NCI-H2171 treated with DMSO at 0.1 percent for 48 hours (cell line): ENCODE results near the gene ITGB2.
A peak's percentile ranks its signal among the peaks of the same experiment; 100 is the strongest.
"Not testable (repeated sequence)": the region's sequence is repeated elsewhere in the genome, so short reads cannot be mapped to it uniquely, and the experiment has no call there.

Source experiments
- DNase-seq: peaks from one replicate; lab custom pipeline; 2025; lab: John Stamatoyannopoulos, UW

ITGB2 gene

GRCh38 chr21:44926331-44927101 lies 5.8 kb upstream of the ITGB2 start:
- no peak for DNase-seq

- DNase-seq: no peak
These were observed 4.7 kb upstream of the ITGB2 start for GRCh38 chr21:44925378-44925755.

GRCh38 chr21:44924606-44925377 lies 4.1 kb upstream of the ITGB2 start:
- DNase-seq: no peak

GRCh38 chr21:44923480-44924084 lies 2.9 kb upstream of the ITGB2 start:
- no peak for DNase-seq

DNA sequence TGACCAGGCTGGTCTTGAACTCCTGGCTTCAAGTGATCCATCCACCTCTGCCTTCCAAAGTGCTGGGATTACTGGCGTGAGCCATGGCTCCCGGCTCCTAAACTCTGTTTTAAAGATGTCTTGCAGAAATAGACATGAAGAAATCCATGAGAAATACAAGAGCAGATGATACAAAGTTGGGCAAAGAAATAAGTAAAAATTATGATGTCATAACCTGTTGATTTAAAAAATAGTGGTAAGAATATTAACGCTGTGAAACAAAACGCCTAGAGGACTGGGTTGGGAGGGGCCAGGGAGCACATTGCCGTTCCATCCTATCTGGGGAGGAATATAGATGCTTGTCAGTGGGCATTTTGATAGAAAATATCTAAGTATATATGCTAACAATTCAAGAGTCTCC lies 1.2 kb upstream of the ITGB2 start:
- DNase-seq: no peak

DNA sequence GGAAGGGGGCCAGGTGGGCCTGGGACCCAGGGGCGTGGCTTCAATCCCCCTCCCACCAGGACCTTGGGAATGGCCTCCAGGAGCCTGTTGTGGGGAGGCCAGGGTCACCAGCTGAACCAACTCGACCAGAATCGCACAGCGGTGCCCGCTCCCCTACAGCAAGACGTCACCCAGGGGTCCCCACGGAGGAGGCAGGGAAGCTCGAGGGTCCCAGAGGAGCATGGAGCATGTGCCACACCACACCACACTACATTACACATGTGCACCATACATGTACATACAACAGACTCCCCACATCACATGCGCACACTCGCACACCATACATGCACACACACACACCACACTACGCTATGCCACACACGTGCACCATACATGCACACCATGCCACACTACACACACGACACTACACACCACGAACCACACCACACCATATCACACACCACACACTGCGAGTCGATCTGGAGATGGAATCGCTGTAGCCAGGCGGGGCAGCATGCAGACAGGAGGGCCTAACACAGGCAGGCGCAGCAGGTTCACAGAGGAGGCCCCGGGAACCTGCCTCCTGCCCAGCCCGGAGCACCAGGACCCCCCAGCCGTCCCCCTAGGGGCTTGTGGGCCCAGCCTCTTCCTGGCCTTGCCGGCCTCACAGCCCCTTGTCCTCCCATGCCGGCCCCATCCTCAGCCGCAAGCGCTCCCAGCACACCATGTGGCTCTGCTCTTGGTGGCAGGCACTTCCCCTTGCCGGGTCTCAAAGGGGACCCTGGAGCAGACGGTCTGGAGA lies 596 bp downstream of the ITGB2 start:
- DNase-seq: no peak

- no peak for DNase-seq
These were observed 1.4 kb downstream of the ITGB2 start for GRCh38 chr21:44919111-44919912.

GRCh38 chr21:44918581-44919033 lies 2.1 kb downstream of the ITGB2 start:
- DNase-seq: no peak

GRCh38 chr21:44918107-44918470 lies 2.6 kb downstream of the ITGB2 start:
- DNase-seq: no peak

DNA sequence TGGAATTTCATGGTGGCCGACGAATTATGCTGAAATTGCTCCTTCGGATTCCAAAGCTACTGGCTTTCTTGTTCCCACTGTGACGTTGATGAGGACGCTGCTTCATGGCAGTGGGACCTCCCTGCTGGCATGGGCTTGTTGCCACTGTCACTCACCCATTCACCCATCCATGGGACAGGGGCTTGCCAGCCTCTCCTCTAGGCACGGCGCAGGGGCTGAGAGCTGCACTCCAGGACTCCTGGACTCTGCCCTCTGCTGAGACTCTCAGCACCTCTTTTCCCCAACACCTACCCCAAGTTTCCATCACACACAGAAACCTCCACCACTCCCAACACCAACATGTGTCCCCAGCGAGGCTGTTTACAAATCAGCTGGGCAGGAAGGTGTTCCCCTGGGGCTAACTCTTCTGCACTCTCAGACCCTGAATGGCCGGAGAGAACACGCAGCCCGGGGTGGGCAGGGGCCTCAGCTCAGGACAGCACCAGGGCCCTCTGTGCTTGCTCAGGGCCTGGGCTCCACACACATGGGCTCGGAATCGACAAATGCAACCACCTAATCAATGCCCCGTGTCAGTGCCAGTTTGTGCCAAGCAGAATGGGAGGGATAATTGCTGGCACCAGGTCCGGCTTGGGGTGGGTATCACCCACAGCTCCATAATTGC lies 3.1 kb downstream of the ITGB2 start:
- no peak for DNase-seq

- DNase-seq: no peak
These were observed 3.7 kb downstream of the ITGB2 start for GRCh38 chr21:44916965-44917364.

DNA sequence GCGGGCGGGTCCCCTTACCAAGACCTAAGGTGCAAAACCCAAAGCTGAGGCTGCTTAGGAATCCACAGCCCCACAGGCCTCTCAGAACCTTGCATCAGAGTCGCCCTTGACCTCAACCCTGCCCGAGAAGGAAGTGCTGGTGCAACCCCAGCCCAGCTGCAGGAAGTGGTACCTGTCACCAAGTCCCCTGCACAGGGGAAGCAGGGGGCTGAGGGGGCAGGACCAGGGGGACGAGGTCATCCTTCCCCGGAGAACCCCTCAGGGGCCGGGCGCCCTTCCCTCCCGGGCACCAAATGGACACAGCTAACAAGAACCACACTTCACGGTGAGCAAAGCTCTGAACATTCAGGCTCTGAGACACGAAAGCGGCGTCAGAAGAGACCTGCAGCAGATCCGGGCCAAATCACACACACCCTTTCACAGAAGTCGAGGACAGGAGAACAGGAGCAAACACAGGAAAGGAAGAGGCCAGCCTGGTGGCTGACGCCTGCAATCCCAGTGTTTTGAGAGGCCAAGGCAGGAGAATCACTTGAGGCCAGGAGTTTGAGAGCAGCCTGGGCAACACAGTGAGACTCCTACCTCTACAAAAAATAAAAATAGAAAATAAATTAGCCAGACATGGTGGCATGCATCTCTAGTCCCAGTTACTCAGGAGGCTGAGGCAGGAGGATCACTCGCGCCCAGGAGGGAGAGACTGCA lies 6.4 kb downstream of the ITGB2 start:
- no peak for DNase-seq

DNA sequence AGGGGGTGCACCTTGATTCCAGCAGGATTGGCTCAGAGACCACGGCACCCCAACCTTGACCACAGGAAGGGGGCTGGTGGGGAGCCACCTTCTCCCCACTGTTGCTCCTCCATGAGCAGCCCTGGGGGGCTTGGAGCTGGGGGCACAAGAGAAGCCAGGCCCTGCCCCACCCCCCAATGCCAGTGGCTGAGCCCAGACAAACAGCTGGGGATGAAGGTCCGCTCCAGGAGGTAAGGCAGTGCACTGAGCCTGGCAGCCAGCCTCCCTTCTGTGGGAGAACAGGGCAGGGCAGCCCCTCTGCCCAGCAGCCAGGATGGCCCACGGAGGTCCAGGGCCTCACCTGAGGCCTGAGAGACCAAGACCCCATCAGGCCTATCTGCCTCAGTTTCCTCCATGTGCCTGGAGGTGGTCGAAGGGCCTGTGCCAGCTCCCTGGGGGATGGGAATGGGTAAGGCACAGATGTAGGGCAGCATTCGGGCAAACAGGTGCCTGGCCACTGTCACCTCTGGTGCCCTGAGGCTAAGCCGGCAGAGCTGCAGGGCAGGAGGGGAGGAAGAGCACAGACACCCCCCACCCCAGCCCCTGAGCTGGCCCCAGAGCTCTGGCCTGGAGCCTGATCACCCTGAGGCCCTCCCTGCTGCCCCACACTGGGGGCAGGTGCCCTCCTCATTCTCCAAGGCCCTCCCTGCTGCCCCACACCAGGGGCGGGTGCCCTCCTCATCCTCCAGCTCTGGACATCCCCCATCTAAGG lies 7.1 kb downstream of the ITGB2 start:
- DNase-seq: no peak

- DNase-seq: not testable (repeated sequence)
These were observed 7.9 kb downstream of the ITGB2 start for GRCh38 chr21:44912506-44913412.

DNA sequence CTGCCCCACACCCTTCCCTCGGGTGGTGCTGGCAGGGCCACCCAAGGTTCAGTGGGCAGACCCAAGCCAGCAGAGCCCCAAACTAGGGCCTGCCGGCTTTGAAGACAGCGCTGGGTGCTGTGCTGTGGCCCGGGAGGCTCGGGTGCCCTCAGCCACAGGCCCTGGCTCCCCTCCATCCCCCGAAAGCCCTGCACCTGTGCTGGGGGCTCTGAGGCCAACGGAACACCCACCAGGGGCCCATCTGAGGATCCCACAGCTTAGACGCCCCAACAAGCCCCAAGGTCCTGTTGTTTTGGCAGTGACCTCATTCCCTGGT lies 8.6 kb downstream of the ITGB2 start:
- DNase-seq: no peak

DNA sequence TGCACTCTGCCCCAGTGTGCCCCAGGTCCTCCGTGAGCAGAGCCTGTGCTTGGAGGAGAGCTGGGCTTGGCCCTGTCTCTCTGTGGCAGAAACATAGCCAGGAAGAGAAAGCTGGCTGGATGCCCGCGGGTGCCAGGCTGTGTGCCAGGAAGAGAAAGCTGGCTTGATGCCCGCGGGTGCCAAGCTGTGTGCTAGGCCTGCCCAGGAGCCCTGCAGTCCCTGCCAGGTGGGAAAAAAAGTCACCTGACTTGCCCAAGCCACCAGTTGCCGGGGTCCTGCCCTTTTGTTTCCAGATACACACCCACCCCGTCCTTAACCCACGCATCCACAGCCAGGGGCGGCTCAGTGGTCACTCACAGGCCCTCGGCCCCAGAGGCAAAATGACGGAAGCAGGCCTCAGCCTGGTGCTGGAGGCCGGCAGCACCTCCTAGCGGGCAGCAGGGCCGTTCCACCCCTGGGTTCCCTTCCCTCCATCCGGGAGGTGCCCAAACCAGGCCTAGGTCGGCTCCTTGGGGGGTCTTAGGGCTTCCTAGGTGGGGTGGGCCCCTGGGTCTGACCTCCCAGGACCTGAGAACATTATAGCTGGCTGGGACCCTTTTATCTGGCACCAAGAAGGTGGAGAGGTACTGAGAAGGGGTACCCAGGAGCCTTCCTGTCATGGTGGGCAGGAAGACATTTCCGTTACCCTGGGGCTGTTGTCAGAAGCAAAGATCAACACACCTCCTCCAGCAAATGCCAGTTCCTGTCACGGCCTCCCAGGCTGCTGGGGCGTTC lies 9.1 kb downstream of the ITGB2 start:
- DNase-seq: peak; percentile 58

DNA sequence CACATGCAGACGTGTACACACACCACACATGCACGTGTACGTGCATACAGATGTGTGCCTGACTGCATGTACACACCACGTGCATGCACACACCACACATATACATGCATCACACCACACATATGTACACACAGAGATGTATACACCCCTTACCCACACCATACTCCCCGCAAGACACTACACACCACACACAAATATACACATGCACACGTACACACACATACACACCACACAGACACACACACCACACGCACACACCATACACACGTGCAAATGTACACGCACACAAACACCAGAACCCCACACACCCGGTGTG lies 9.7 kb downstream of the ITGB2 start:
- DNase-seq: no peak
